AG09309 (cell line): ENCODE data around the gene BTN3A1.

Source experiments
- DNase-seq: peaks from one replicate; pipeline ENCODE4 v3.0.0-alpha.2; 2010; ENCODE audit warnings: low read depth
- H3K4me3 ChIP-seq: 2 replicates; pipeline ENCODE4 v1.5.1; 2011; ENCODE audit warnings: mild to moderate bottlenecking, low read depth, low read length, moderate library complexity; ENCODE audit not compliant: control insufficient read depth
- TF ChIP-seq, protein P1 (sequence below): IDR thresholded peaks from 2 replicates; pipeline ENCODE4 v1.5.1; 2011; ENCODE audit warnings: mild to moderate bottlenecking, low read depth, low read length, inconsistent platforms; ENCODE audit not compliant: insufficient read depth, control insufficient read depth; ENCODE audit errors: missing control alignments

Gene BTN3A1

DNA sequence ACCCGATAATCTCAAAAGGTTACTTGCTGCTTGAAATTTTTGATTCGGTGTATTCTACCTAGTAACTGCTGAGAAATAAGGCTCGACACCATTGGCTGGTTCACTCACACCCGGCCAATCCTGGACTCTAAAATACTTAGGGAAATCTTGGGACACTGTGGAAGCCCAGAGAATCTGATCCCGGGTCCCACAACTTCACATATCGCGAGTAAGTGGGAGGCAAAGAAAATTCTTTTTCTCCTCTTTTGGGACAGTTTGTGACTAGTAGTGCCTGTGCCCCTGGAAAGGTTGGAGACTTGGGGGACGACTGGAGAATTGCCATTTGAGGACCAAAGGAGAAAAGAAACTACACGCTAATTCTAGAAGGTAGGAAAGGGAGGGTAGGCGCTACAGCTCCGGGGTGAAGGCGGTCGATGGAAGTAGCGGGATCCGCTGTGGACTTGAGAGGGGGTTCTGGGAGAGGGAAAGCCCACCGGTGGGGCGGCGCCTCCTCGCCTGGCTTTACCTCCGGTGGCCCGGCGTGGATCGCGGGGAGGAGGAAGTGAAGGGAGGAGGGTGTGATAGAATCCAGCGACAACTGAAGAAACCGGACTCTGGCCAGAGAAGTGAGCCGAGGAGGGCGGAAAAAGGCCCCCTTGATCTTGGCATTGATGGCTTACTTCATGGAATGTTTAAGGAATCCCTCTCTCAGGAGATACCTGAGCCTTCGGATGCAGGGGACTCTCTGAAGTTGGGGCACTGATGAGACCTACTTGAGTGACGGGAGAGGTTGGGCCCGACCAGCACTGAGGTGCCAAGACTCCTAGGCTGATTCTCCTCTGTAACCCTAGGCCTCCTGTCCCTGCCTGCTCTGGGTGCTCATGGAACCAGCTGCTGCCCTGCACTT lies 19.4 kb downstream of the BTN3A1 start:
- peak; percentile 73 for DNase-seq
- TF ChIP-seq, protein P1, sequence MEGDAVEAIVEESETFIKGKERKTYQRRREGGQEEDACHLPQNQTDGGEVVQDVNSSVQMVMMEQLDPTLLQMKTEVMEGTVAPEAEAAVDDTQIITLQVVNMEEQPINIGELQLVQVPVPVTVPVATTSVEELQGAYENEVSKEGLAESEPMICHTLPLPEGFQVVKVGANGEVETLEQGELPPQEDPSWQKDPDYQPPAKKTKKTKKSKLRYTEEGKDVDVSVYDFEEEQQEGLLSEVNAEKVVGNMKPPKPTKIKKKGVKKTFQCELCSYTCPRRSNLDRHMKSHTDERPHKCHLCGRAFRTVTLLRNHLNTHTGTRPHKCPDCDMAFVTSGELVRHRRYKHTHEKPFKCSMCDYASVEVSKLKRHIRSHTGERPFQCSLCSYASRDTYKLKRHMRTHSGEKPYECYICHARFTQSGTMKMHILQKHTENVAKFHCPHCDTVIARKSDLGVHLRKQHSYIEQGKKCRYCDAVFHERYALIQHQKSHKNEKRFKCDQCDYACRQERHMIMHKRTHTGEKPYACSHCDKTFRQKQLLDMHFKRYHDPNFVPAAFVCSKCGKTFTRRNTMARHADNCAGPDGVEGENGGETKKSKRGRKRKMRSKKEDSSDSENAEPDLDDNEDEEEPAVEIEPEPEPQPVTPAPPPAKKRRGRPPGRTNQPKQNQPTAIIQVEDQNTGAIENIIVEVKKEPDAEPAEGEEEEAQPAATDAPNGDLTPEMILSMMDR, result no peak
- H3K4me3 ChIP-seq, result peak overlapping the region; percentile 57

DNA sequence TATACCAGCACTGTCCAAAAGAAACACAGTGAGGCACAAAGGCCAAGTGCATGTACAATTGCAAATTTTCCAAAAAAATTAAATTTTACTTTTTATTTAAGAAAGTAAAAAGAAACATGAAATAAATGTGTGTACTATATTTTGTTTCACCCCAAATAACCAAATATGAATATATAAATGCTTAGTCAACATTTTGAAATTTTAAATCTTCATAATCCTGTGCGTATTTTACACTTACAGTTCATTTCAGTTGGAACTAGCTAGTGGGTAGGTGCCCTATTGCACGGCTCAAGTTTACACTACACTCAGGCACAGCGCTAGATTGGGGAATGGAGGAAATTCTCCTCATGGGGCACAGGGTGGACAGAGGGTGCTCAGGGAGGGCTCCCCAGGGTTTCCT lies 20.3 kb downstream of the BTN3A1 start:
- DNase-seq, result no peak
- TF ChIP-seq, protein P1, result no peak
- H3K4me3 ChIP-seq, result peak overlapping the region; percentile 57

DNA sequence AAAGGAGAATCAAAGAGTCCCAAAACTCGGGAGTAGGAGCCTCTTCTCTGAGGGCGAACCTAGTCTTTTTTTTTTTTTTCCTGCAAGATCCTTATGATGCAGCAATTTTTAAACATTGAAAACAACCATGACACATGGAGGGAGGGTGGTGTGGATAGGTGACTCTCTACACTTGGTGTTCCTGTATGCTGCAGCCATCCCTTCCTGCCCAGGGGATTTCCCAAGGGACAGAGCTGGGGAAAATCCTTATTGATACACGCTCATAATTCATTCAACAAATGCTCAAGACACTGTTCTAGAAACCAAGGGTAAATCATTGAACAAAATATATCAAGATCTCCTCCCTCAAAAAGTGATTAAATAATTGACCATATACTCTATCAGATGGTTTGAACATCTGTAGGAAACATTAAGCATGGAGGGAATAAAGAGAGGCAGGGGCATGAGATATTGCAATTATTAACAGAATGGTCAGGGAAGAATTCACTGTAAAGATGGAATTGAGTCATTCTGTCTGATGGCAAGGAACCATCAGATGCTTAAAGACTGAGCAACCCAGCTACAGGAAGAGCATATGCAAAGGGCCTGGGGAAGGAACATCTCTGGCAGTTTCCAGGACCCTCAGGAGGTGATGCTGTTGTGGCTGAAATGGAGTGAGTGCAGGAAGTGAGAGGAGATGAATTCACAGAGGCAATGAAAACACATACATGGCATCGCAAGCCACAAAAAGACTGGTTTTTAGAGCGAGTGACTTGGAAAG lies 24.8 kb downstream of the BTN3A1 start:
- DNase-seq, result no peak
- H3K4me3 ChIP-seq, result no peak overlapping the region
- TF ChIP-seq, protein P1, result no peak

DNA sequence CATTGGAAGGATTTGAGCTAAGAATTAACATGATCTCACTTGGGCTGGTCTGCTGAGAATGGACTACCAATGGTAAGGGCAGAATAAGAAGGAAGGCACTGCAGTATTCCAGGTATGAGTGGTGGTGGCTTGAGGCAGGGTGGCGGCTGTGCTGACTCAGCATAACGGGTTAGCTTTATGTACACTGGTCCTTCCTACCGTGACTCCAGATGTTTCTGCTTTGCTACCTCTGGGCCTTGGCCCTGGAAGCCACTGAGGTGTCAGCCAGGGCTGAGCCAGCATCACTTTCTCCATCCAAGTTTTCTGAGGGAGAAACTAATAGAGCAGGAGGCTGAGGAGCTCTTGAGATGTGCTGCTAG lies 25.4 kb downstream of the BTN3A1 start:
- TF ChIP-seq, protein P1, result no peak
- H3K4me3 ChIP-seq, result no peak overlapping the region
- no peak for DNase-seq

DNA sequence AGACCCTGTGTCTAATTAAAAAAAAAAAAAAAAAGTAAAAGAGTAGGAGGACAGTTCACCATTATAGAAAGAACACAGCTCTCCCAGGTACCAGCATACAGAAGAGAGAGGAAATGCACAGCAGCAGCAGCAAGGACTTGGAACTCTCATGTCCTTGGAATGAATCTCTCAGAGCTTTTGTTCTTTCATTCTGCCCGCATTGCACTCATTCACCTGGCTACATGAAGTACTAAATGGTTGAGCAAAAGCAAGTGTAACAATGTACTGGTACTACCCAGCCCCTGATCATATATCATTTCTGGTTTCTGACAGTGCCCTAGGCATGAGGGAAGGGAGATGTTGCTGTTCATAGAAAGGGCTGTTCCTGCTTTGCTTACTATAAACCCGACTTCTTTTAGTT lies 26.1 kb downstream of the BTN3A1 start:
- TF ChIP-seq, protein P1, result no peak
- H3K4me3 ChIP-seq, result no peak overlapping the region
- no peak for DNase-seq

DNA sequence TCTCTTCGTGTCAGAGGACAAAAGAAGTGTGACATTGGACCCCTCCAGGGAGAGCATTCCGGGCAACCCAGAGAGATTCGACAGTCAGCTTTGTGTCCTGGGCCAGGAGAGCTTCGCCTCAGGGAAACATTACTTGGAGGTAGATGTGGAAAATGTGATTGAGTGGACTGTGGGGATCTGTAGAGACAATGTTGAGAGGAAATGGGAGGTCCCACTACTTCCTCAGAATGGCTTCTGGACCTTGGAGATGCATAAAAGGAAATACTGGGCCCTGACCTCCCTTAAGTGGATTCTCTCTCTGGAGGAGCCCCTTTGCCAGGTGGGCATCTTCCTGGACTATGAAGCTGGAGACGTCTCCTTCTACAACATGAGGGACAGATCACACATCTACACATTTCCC lies 28.7 kb downstream of the BTN3A1 start:
- no peak overlapping the region for H3K4me3 ChIP-seq
- DNase-seq, result no peak
- TF ChIP-seq, protein P1, result no peak
